Ishikawa (cell line): ENCODE data around the gene GTF2A1L.

ENCODE experiments used
- CEBPB ChIP-seq: IDR thresholded peaks from 2 replicates; pipeline ENCODE4 v1.6.1; 2012
- CREB1 ChIP-seq: IDR thresholded peaks from 2 replicates; pipeline ENCODE4 v1.6.1; 2012; ENCODE audit warnings: low read depth
- EGR1 ChIP-seq: IDR thresholded peaks from 2 replicates; pipeline ENCODE4 v1.6.1; 2012
- EP300 ChIP-seq: IDR thresholded peaks from 2 replicates; pipeline ENCODE4 v1.6.1; 2012; ENCODE audit warnings: borderline replicate concordance
- MAX ChIP-seq: IDR thresholded peaks from 2 replicates; pipeline ENCODE4 v1.6.1; 2012
- NFIC ChIP-seq: IDR thresholded peaks from 2 replicates; pipeline ENCODE4 v1.6.1; 2012
- RAD21 ChIP-seq: IDR thresholded peaks from 2 replicates; pipeline ENCODE4 v1.6.1; 2012; ENCODE audit warnings: low read depth
- REST ChIP-seq: IDR thresholded peaks from 2 replicates; pipeline ENCODE4 v1.6.1; 2012; ENCODE audit warnings: low read depth, mild to moderate bottlenecking
- TEAD4 ChIP-seq: IDR thresholded peaks from 2 replicates; pipeline ENCODE4 v1.6.1; 2012
- USF1 ChIP-seq: IDR thresholded peaks from 2 replicates; pipeline ENCODE4 v1.6.1; 2012
- YY1 ChIP-seq: IDR thresholded peaks from 2 replicates; pipeline ENCODE4 v1.6.1; 2012; ENCODE audit warnings: low read depth

GRCh38 chr2:48584551-48584950 lies 33.1 kb upstream of the GTF2A1L start:
- TF ChIP-seq CEBPB (no peak), REST (no peak), EP300 (no peak), USF1 (no peak), EGR1 (no peak), YY1 (no peak), TEAD4 (no peak), MAX (no peak), CREB1 (no peak), RAD21 (no peak), NFIC (no peak)
